SK-N-MC (cell line): ENCODE results near the gene CXCR6.

Experiments
- DNase-seq: peaks from one replicate; pipeline ENCODE4 v3.0.0-alpha.2; 2011; ENCODE audit warnings: low read depth, low spot score
- H3K27ac ChIP-seq: fragments of 200-600 bp; sonication (generic); 2 replicates; pipeline ENCODE4 v1.5.1; 2016; ENCODE audit warnings: mixed run types
- H3K36me3 ChIP-seq: fragments of 200-600 bp; sonication (generic); 2 replicates; pipeline ENCODE4 v1.6.1; 2017; ENCODE audit warnings: antibody characterized with exemption, low read length, mixed read lengths; ENCODE audit not compliant: insufficient read depth
- H3K4me3 ChIP-seq: fragments of 200-600 bp; sonication (generic); 2 replicates; pipeline ENCODE4 v1.5.1; 2016
- H3K9ac ChIP-seq: fragments of 200-600 bp; sonication (generic); 2 replicates; pipeline ENCODE4 v1.8.0; 2017; ENCODE audit warnings: mixed run types, mixed read lengths; ENCODE audit not compliant: insufficient read length
- H3K9me3 ChIP-seq: fragments of 200-600 bp; sonication (generic); 2 replicates; pipeline ENCODE4 v1.6.1; 2017; ENCODE audit warnings: low read depth, mild to moderate bottlenecking, antibody characterized with exemption, low read length, moderate library complexity, mixed read lengths
- EZH2 ChIP-seq: fragments of 200-600 bp; sonication (generic); IDR thresholded peaks from one replicate; pipeline ENCODE4 v1.6.1; 2017; ENCODE audit warnings: antibody characterized with exemption
- FOXP2 ChIP-seq: optimal IDR thresholded peaks from 2 replicates; pipeline ENCODE3; 2011; ENCODE audit warnings: mild to moderate bottlenecking, moderate library complexity; ENCODE audit not compliant: insufficient read depth; ENCODE audit errors: extremely low read length, control extremely low read depth
- POLR2AphosphoS5 ChIP-seq: IDR thresholded peaks from 2 replicates; pipeline ENCODE4 v1.6.1; 2012; ENCODE audit warnings: mild to moderate bottlenecking, low read depth, low read length, borderline replicate concordance

Gene CXCR6

DNA sequence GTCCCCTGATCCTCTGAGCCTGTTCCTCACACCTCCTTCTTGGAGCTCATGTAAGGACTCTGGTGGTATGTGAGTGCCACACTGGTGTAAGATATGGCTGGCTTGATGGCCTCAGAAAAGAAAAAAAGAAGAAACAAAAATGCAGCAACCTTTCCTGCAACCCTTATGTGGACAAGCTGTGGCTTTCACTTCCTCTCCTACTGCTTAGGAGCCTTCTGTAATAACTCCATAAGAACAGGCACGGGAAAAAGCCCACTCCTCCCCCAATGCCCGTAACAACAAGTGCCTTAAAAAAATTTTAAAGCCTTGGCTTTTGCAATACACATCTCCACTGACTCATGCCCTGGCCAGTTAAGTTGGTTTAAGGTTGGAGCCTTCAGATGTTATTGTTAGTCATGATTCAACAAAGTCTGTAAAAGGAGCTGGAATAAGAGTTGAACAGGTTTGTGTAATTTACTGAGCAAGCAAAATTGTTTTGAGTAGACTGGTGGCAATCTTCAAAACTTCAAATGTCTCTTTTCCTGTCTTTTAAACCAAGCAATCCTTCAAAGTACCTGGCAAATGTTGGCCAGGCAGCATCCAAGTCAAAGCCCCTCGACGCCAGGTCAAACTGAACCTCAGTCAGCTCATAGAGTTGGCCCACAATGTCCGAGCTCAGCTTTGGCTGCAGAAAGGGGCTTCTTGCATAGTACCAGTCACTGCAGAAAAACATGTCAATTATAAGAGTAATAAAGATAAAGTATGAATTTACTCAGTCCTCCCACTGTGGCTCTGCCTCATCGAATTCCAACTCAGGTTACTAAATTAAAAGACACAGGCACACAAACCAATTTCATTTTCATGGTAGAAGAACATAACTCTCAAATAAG, 29.5 kb downstream of the CXCR6 start:
- no peak for TF ChIP-seq FOXP2
- no peak for TF ChIP-seq EZH2
- no peak for TF ChIP-seq POLR2AphosphoS5
- Histone ChIP-seq H3K9me3 (no peaks in the 10 kb centered on the region), H3K36me3 (peaks cover 5% of the 10 kb centered on the region; the same call in 1 of the 2 replicates), H3K4me3 (no peak overlapping the region), H3K9ac (no peak overlapping the region), H3K27ac (no peak overlapping the region)
- no peak for DNase-seq

DNA sequence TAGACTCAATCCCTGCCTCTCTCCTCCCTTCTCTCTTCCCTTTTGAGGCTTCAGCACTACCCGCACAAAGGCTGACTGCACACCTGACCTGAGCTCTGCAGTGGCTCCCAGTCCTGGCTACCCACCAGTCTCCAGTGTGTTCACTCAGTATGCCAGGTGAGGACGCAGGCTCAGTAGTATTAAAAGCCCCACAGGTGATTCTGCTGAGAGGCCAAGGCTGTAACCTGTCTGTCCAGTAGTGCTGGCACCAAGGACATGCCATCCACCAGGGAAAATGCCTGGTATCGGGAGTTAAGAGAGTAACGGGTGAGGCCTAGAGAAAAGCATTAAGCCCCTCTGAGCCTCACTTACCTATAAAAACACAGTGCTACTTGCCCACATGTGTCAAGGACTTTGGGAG, 31.4 kb downstream of the CXCR6 start:
- no peak for TF ChIP-seq EZH2
- no peak for TF ChIP-seq POLR2AphosphoS5
- no peak for TF ChIP-seq FOXP2
- no peak for DNase-seq
- no peak overlapping the region for H3K9ac ChIP-seq
- peaks cover 8% of the 10 kb centered on the region; the same call in 1 of the 2 replicates for H3K36me3 ChIP-seq
- no peak overlapping the region for H3K27ac ChIP-seq
- no peaks in the 10 kb centered on the region for H3K9me3 ChIP-seq
- H3K4me3 ChIP-seq, result no peak overlapping the region

DNA sequence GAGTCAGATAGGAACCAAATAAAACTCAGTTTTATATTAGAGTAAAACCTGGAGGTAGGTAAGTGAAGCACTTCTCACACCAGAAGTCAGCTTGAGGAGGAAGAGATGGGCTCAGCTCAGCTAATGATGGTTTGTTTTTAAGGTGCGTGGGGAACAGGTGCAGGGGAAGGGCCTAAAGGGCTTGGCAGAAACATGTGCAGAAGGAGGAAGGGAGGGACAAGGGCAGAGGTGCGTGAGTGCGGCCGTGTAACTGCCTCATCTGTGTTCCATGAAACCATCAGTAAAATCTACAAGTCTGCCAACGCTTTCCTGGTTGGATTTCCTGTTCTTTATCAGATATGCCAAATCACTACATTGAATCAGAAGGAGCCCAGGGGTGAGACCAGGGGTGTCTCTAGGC, 32.4 kb downstream of the CXCR6 start:
- Histone ChIP-seq H3K9ac (no peak overlapping the region), H3K27ac (no peak overlapping the region), H3K4me3 (no peak overlapping the region), H3K36me3 (peaks cover 9% of the 10 kb centered on the region; the same call in 1 of the 2 replicates), H3K9me3 (no peaks in the 10 kb centered on the region)
- TF ChIP-seq EZH2, result no peak
- DNase-seq, result no peak

DNA sequence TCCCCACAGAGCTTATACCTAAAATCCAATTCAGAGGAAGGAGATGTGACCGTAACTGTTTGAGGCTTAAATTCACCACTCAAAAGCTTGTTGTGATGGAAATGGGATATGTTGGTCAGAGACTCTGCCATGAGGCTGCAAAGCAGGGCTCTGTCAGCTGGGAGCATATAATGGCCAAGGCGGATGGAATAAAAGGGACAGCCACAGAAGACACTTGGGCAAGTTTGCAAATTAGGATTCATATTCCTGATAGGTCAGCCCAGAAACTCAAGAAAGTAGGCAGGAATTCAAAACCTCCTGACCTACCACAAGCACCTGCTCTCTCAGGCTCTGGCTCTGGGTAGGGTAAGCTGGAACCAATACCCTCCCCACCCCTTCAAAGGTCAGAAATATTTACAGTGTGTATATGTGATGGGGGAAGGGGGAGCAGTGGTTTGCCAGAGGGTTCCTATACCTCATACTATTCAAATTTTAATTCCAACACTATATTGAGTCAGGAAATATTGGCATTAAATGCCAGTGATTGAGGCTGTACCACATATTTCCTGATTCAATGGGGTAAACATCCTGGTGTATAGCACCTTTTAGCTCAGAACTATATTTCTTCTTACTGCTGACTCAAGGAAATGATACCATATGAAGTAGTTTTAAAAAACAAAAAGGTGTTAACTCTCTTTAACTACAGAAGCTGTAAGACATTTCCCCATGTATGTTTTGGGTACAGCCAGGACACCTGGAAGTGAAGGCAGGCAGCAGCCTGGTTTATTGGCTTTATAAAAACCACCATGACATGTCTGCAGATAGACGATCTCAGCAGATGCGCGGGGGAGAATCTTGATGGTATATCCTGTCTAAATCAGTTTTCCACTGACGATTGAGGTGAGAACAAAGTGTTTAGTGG, 33.2 kb downstream of the CXCR6 start:
- H3K27ac ChIP-seq, result no peak overlapping the region
- no peaks in the 10 kb centered on the region for H3K9me3 ChIP-seq
- no peak overlapping the region for H3K4me3 ChIP-seq
- no peak overlapping the region for H3K9ac ChIP-seq
- no peak for DNase-seq
- TF ChIP-seq EZH2 (no peak), POLR2AphosphoS5 (no peak), FOXP2 (no peak)
- H3K36me3 ChIP-seq, result peaks cover 9% of the 10 kb centered on the region; the same call in 1 of the 2 replicates

DNA sequence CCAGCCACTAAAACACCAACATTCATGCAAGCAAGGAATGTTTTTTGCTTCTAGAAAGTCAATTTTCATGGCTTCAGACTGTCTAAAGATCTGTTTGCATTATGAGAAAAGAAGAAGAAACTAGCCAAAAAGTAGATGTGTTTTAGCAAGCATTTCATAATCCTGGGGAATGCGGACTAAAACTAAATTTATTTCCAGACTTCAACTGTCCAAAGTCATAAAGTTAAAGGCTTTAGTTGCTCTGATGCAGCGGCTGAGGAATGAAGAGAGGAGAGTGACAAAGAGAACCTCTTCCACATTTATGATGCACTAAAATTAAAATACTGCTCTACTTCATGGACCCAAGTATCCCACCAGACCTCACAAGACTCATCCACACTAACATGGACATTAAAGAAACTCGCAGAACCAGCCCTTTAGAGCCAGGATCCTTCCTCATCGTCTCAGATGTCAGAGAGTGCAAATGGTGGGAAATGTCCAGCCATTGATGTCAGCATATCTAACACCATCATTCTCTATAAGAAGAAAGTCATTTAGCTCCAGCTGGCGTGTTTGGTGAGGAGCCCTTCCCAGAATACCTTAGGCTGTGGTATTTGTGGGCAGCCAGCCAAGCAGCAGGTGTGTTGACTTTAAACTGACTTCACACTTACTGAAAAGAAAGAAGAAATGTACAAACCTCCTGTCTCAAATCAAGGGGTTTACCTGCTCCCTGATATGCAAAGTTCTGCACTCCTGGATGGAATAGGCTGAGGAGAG, 34.9 kb downstream of the CXCR6 start:
- H3K36me3 ChIP-seq, result peaks cover 12% of the 10 kb centered on the region; the same call in 1 of the 2 replicates

DNA sequence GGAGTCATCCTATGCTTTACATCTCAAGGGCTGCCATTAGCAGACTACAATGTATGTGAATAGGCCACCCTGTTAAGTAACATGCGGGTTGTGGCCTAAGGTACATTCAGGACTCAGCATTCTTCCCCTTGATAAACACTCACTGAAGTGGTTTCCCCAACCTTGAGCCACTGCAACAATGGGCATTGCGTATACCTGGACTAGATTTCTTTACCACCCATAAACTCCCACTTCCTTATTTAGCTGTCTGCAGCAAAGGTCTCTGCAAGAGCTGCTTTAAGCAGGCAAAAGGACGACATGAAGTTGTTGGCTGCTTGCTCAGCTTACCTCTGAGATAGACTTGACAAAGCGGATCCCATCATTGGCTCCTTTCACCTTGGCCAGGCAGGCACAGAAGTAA, 36.1 kb downstream of the CXCR6 start:
- DNase-seq, result no peak
- Histone ChIP-seq H3K36me3 (peaks cover 15% of the 10 kb centered on the region; the same call in 1 of the 2 replicates), H3K9ac (no peak overlapping the region), H3K4me3 (no peak overlapping the region), H3K27ac (no peak overlapping the region), H3K9me3 (no peaks in the 10 kb centered on the region)
- TF ChIP-seq FOXP2 (no peak), POLR2AphosphoS5 (no peak), EZH2 (no peak)

More for the DNA sequence above, 34.9 kb downstream of the CXCR6 start:
- Histone ChIP-seq H3K9me3 (no peaks in the 10 kb centered on the region), H3K9ac (no peak overlapping the region), H3K4me3 (no peak overlapping the region), H3K27ac (no peak overlapping the region)
- DNase-seq, result no peak
- TF ChIP-seq FOXP2 (no peak), EZH2 (no peak), POLR2AphosphoS5 (no peak)

DNA sequence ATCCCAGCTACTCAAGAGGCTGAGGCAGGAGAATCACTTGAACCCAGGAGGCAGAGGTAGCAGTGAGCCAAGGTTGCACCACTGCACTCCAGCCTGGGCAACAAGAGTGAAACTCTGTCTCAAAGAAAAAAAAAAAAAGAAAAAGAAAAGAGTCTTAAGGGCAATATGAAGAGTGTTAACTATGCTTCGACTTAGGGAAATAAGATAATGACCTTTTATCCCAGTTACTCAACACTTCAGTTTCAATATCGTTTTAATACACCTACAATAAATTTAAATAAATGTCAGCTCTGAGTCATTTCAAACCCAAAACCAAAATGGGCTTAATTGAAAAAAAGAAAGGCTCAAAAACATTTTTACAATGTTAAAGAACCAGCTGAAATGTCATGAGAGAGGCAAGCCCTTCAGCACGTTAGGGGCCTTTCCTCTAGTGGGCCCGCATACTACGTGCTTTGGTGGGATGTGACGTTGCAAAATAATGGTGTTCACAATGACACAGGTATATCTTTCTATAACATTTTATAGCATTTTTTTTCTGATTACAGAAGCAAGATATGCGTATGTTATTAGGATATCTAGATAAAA, 37.1 kb downstream of the CXCR6 start:
- Histone ChIP-seq H3K9me3 (no peaks in the 10 kb centered on the region), H3K9ac (no peak overlapping the region), H3K36me3 (peaks cover 15% of the 10 kb centered on the region; the same call in 1 of the 2 replicates), H3K4me3 (no peak overlapping the region), H3K27ac (no peak overlapping the region)
- TF ChIP-seq POLR2AphosphoS5 (no peak), FOXP2 (no peak), EZH2 (no peak)
- no peak for DNase-seq

DNA sequence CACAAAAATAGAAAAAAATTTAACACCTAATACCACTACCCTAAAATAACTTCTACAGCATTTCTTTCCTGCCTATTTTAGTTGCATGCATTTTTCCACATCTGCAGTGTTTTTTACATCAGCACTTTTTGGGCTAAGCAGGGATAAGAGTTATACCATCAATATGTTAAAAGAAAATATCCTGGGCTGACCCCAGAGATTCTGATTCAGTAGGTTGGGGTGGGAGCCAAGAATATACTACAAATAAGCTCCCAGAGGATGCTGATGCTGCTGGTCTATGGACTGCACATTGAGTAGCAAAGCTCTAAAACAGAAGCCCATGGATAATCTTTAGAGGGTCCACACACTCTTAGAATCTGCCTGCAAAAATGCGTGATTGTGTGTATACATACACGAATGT, 37.6 kb downstream of the CXCR6 start:
- Histone ChIP-seq H3K9ac (no peak overlapping the region), H3K4me3 (no peak overlapping the region), H3K27ac (no peak overlapping the region), H3K9me3 (no peaks in the 10 kb centered on the region), H3K36me3 (peaks cover 15% of the 10 kb centered on the region; the same call in 1 of the 2 replicates)
- no peak for DNase-seq
- TF ChIP-seq POLR2AphosphoS5, result no peak
- no peak for TF ChIP-seq FOXP2
